Lung (tissue), 12 donors: ENCODE results near the gene AKT1S1. TPM values are rescaled to one million over a fixed set of nuclear protein-coding genes. Genes with fewer than 3 reads are reported as not detected.

Experiments
- ATAC-seq: fragments of 200-7000 bp; cut with Tn5 transposase; one replicate; pipeline ENCODE4 v1.9.1; 2020; ENCODE audit warnings: moderate number of reproducible peaks; ENCODE audit not compliant: insufficient read depth, low FRiP score
- DNase-seq, 3 donors: peaks; one replicate each; pipeline ENCODE4 v3.0.0-alpha.2; 2013 to 2017
- H3K27ac ChIP-seq, 2 donors: one replicate each; pipeline ENCODE4 v1.5.1; 2013; ENCODE audit warnings: mild to moderate bottlenecking in 2 of 2, moderate library complexity in 2 of 2, control low read depth in 1 of 2, inconsistent platforms in 1 of 2, low read depth in 1 of 2, low read length in 1 of 2
- H3K27me3 ChIP-seq, 3 donors: one replicate each; pipeline ENCODE4 v1.5.1; 2013; ENCODE audit warnings: low read length in 2 of 3; ENCODE audit not compliant: control insufficient read depth in 3 of 3, insufficient read depth in 3 of 3
- H3K36me3 ChIP-seq, 4 donors: one replicate each; pipeline ENCODE4 v1.5.1; 2013; ENCODE audit warnings: low read length in 4 of 4, mild to moderate bottlenecking in 1 of 4, moderate library complexity in 1 of 4; ENCODE audit not compliant: control insufficient read depth in 4 of 4, insufficient read depth in 4 of 4
- H3K4me1 ChIP-seq, 5 donors: one replicate each; pipeline ENCODE4 v1.5.1; 2013; ENCODE audit warnings: low read length in 5 of 5, mild to moderate bottlenecking in 2 of 5, moderate library complexity in 1 of 5; ENCODE audit not compliant: control insufficient read depth in 5 of 5, insufficient read depth in 5 of 5
- H3K4me3 ChIP-seq: one replicate; pipeline ENCODE4 v1.5.1; 2013; ENCODE audit warnings: mild to moderate bottlenecking, control low read depth, moderate library complexity
- H3K9ac ChIP-seq, 2 donors: one replicate each; pipeline ENCODE4 v1.5.1; 2013; ENCODE audit warnings: low read length in 2 of 2, control low read depth in 1 of 2; ENCODE audit not compliant: insufficient read depth in 1 of 2
- H3K9me3 ChIP-seq, 4 donors: one replicate each; pipeline ENCODE4 v1.5.1; 2013; ENCODE audit warnings: low read length in 3 of 4, mild to moderate bottlenecking in 1 of 4, moderate library complexity in 1 of 4; ENCODE audit not compliant: control insufficient read depth in 4 of 4, insufficient read depth in 3 of 4
- CTCF ChIP-seq: IDR thresholded peaks from 2 replicates; pipeline ENCODE4 v1.5.1; 2012; ENCODE audit warnings: mild to moderate bottlenecking; ENCODE audit errors: control extremely low read depth, extremely low read depth
- WGBS, 2 donors: extraction: QIAGEN DNeasy Blood & Tissue Kit; methylation state at CpG; one replicate each; pipeline ENCODE4 v1.1.7; 2013; 5-methylcytosine and 5-hydroxymethylcytosine counted together
- polyA plus RNA-seq, 2 donors: library from polyadenylated mRNA; stranded (reverse); fragments of 200-250 nt; gene quantifications; one replicate each; pipeline ENCODE4 v1.2.1, GENCODE V29; 2013
- total RNA-seq, 2 donors: library from RNA; depleted of rRNA in 1 of 2; stranded (reverse); fragments of >200 nt in 1 of 2; gene quantifications; one replicate each; pipeline ENCODE4 v1.2.1, GENCODE V29; 2014 to 2021
- donor health status: control.
- donor health status: control.
- donor health status: Bipolar disorder and iron deficiency.
- donor health status: healthy.
- donor health status: DM: yes; HTN: yes; CAD: no.

Gene AKT1S1
- total and polyA plus RNA-seq, 4 donors, result 6.7 to 46.4 (median 35.9) TPM

- peaks cover 0 to 10% (median 0%) of the 10 kb centered on the region in 5 donors for H3K4me1 ChIP-seq
- no peak overlapping the region for H3K9ac ChIP-seq
- H3K27ac ChIP-seq, result no peak overlapping the region
- peaks cover 17 to 58% (median 46%) of the 10 kb centered on the region in 4 donors for H3K36me3 ChIP-seq
- DNase-seq (no peak), ATAC-seq (no peak)
- H3K4me3 ChIP-seq, result no peak overlapping the region
- peaks cover 0 to 2% (median 0%) of the 10 kb centered on the region in 4 donors for H3K9me3 ChIP-seq
- H3K27me3 ChIP-seq, result no peaks in the 10 kb centered on the region
- WGBS, 2 donors, result 93 to 94% methylated on average over 31 of the region's 31 CpGs
- TF ChIP-seq CTCF, result no peak
Measured at GRCh38 chr19:49881672-49882394, 4.7 kb upstream of the AKT1S1 start.

- peaks cover 0 to 2% (median 0%) of the 10 kb centered on the region in 4 donors for H3K9me3 ChIP-seq
- H3K27ac ChIP-seq, result no peak overlapping the region
- H3K4me1 ChIP-seq, result peaks cover 0 to 10% (median 0%) of the 10 kb centered on the region in 5 donors
- no peak overlapping the region for H3K9ac ChIP-seq
- no peaks in the 10 kb centered on the region for H3K27me3 ChIP-seq
- H3K4me3 ChIP-seq, result no peak overlapping the region
- no peak for TF ChIP-seq CTCF
- ATAC-seq (no peak), DNase-seq (no peak)
- 96 to 97% methylated on average over 17 of the region's 17 CpGs for WGBS, 2 donors
- H3K36me3 ChIP-seq, result peaks cover 17 to 56% (median 47%) of the 10 kb centered on the region in 4 donors
Measured at GRCh38 chr19:49881186-49881585, 4.0 kb upstream of the AKT1S1 start.

- no peak overlapping the region for H3K9ac ChIP-seq
- H3K4me3 ChIP-seq, result no peak overlapping the region
- H3K4me1 ChIP-seq, result peaks cover 0 to 16% (median 6%) of the 10 kb centered on the region in 5 donors
- DNase-seq (no peak), ATAC-seq (no peak)
- peaks cover 0 to 2% (median 0%) of the 10 kb centered on the region in 4 donors for H3K9me3 ChIP-seq
- H3K27ac ChIP-seq, result no peak overlapping the region
- TF ChIP-seq CTCF, result no peak
- peaks cover 17 to 54% (median 48%) of the 10 kb centered on the region in 4 donors for H3K36me3 ChIP-seq
- 96 to 97% methylated on average over 10 of the region's 10 CpGs for WGBS, 2 donors
- H3K27me3 ChIP-seq, result no peaks in the 10 kb centered on the region
Measured at GRCh38 chr19:49880162-49880869, 3.2 kb upstream of the AKT1S1 start.
